ENCODE measurements around the gene PAK6.

The PAK6 gene

DNA sequence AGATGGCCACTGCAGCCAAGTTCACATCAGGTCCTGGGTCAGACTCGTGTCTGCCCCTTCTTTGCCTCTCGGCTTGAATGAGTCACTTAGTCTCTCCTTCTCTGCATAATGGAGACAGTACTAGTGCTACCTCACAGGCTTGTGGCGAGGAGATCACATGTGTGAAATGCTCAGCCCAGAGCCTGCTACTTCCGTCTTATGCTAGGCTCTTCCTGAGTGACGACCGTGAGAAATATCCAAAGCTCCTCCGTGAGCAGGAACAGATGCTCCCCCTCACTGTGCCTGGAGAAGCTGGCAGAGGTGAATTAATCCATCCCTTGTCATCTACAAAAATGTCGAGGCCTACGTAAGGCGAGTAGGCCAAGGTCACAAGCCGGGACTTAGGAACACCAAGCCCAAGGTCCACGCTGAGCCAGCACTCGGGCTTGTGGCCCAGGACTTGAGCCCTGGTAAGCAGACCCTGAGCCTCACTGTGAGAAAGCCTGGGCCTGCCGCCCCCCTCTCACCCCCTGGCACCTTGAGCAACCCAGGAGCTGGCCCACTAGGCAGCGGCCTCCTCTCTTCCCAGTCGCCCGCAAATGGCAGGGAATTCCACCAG lies 17.9 kb downstream of the PAK6 start:
- TF ChIP-seq, protein P1, sequence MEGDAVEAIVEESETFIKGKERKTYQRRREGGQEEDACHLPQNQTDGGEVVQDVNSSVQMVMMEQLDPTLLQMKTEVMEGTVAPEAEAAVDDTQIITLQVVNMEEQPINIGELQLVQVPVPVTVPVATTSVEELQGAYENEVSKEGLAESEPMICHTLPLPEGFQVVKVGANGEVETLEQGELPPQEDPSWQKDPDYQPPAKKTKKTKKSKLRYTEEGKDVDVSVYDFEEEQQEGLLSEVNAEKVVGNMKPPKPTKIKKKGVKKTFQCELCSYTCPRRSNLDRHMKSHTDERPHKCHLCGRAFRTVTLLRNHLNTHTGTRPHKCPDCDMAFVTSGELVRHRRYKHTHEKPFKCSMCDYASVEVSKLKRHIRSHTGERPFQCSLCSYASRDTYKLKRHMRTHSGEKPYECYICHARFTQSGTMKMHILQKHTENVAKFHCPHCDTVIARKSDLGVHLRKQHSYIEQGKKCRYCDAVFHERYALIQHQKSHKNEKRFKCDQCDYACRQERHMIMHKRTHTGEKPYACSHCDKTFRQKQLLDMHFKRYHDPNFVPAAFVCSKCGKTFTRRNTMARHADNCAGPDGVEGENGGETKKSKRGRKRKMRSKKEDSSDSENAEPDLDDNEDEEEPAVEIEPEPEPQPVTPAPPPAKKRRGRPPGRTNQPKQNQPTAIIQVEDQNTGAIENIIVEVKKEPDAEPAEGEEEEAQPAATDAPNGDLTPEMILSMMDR (conservative IDR thresholded peaks at IDR 0.05; ENCODE audit: low read length): no peak
- H3K4me3 ChIP-seq (ENCODE audit: low read length): no peak overlapping the region
- no peak for DNase-seq (ENCODE audit: low read depth)

DNA sequence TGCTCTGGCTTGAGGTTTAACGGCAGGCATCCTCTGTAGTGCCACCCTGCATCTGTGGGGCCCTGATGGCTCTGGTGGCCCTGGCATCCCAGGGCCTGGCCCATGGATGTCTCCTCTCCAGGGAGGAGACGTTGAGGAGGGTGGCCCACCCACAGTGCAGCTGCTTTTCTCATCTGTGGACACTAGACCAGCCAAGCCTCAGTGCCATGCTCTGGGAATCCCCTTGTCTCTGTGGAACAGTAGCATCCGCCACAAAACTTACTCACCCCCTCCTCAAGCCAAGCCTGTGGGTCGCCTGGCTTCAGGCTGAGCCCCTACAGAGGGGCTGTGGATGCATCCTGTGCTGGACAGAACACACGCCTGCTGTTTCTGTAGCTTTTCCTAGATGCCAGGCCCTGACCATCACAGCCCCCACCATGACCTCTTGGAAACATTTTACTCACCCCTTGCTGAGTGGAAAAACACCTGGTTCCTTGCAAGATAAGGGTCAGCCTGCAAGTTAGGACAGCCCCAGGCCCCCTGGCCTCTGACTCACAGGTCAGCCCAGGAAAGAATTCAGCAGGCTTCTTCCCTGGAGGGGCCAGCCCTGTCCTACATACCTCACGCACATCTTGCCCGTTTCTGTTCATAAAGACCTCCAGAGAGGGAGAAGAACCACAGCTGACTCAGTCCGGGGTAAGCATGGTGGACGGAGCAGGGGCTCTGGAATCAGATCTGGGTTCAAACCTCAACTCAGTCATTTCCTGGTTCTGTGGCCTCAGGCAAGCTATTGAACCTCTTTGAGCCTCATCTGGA lies 19.0 kb downstream of the PAK6 start:
- no peak overlapping the region for H3K4me3 ChIP-seq (ENCODE audit: low read length)
- TF ChIP-seq, protein P1 (conservative IDR thresholded peaks at IDR 0.05; ENCODE audit: low read length): no peak
- DNase-seq (ENCODE audit: low read depth): no peak

GRCh38 chr15:40258544-40258943 lies 19.7 kb downstream of the PAK6 start:
- DNase-seq (ENCODE audit: low read depth): no peak
- TF ChIP-seq, protein P1 (conservative IDR thresholded peaks at IDR 0.05; ENCODE audit: low read length): no peak
- H3K4me3 ChIP-seq (ENCODE audit: low read length): no peak overlapping the region

- DNase-seq (ENCODE audit: low read depth): no peak
- TF ChIP-seq, protein P1 (conservative IDR thresholded peaks at IDR 0.05; ENCODE audit: low read length): no peak
- H3K4me3 ChIP-seq (ENCODE audit: low read length): no peak overlapping the region
Observed at GRCh38 chr15:40259021-40259420, 20.2 kb downstream of the PAK6 start.

- TF ChIP-seq, protein P1 (conservative IDR thresholded peaks at IDR 0.05; ENCODE audit: low read length): no peak
- no peak overlapping the region for H3K4me3 ChIP-seq (ENCODE audit: low read length)
- peak; percentile 51 for DNase-seq (ENCODE audit: low read depth)
Observed at GRCh38 chr15:40263024-40263754, 24.3 kb downstream of the PAK6 start.

- TF ChIP-seq, protein P1 (conservative IDR thresholded peaks at IDR 0.05; ENCODE audit: low read length): no peak
- no peak overlapping the region for H3K4me3 ChIP-seq (ENCODE audit: low read length)
- no peak for DNase-seq (ENCODE audit: low read depth)
Observed at GRCh38 chr15:40264321-40265153, 25.7 kb downstream of the PAK6 start.
